Measurements from ENCODE around the gene LMBRD1.

DNA sequence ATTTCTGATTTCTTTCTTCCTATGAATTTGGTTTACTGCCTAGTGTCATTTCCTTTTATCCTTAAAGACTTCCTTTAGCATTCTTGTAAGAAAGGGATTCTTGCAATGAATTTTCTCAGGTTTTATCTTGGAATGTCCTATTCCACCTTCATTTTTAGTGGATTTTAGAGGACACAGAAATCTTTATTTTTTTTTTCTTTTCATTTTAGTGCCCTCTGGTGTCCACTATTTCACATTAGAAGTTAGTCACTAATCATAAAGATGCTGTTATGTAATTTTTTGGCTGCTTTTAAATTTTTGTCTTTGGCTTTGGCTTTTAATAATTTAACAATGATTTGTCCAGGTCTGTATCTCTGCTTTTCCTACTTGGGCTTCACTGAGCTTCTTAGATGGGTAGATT, 28.1 kb downstream of the LMBRD1 start:
- TF ChIP-seq, protein P1, sequence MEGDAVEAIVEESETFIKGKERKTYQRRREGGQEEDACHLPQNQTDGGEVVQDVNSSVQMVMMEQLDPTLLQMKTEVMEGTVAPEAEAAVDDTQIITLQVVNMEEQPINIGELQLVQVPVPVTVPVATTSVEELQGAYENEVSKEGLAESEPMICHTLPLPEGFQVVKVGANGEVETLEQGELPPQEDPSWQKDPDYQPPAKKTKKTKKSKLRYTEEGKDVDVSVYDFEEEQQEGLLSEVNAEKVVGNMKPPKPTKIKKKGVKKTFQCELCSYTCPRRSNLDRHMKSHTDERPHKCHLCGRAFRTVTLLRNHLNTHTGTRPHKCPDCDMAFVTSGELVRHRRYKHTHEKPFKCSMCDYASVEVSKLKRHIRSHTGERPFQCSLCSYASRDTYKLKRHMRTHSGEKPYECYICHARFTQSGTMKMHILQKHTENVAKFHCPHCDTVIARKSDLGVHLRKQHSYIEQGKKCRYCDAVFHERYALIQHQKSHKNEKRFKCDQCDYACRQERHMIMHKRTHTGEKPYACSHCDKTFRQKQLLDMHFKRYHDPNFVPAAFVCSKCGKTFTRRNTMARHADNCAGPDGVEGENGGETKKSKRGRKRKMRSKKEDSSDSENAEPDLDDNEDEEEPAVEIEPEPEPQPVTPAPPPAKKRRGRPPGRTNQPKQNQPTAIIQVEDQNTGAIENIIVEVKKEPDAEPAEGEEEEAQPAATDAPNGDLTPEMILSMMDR (conservative IDR thresholded peaks at IDR 0.05; ENCODE audit: low read length) = peak; percentile 54; the same call in 1 of the 2 replicates
- TF ChIP-seq EZH2phosphoT487 (IDR thresholded peaks at IDR 0.05; ENCODE audit: borderline replicate concordance, low read depth, low read length) = no peak

All from OCI-LY7 (cell line).